ENCODE measurements around the gene CSNK1G3.

DNA sequence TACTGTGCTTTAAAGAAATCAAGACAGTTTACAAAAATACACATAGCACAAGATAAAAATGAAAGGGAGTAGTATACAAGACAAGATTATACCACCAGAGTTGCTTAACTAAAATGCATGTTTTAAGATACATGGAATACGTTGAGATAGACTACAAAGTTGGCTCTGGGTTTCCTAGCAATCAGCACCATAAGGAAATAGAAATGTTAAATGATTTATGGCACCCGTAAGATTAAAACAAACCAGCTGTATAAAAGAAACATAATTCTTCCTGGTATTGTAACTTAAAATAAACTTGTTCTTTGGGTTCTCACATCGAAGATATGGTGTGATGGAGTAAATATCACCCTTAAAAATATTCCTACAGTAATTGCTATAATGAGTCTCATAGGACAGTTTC is 9.9 kb upstream of the CSNK1G3 start:
- TF ChIP-seq, protein P1, sequence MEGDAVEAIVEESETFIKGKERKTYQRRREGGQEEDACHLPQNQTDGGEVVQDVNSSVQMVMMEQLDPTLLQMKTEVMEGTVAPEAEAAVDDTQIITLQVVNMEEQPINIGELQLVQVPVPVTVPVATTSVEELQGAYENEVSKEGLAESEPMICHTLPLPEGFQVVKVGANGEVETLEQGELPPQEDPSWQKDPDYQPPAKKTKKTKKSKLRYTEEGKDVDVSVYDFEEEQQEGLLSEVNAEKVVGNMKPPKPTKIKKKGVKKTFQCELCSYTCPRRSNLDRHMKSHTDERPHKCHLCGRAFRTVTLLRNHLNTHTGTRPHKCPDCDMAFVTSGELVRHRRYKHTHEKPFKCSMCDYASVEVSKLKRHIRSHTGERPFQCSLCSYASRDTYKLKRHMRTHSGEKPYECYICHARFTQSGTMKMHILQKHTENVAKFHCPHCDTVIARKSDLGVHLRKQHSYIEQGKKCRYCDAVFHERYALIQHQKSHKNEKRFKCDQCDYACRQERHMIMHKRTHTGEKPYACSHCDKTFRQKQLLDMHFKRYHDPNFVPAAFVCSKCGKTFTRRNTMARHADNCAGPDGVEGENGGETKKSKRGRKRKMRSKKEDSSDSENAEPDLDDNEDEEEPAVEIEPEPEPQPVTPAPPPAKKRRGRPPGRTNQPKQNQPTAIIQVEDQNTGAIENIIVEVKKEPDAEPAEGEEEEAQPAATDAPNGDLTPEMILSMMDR (IDR thresholded peaks at IDR 0.05), result no peak
- TF ChIP-seq POLR2A (IDR thresholded peaks at IDR 0.05), result no peak
- no peak for TF ChIP-seq EP300 (IDR thresholded peaks at IDR 0.05)
- no peak for TF ChIP-seq POLR2AphosphoS5 (IDR thresholded peaks at IDR 0.05)
